DMS53 treated with DMSO at 0.1 percent for 48 hours (cell line): ENCODE data around the gene DAPK2.
A peak's percentile ranks its signal among the peaks of the same experiment; 100 is the strongest.

ENCODE experiments used
- DNase-seq: peaks from one replicate; lab custom pipeline; 2025; ENCODE audit not compliant: unreplicated experiment; lab: John Stamatoyannopoulos, UW

Gene DAPK2

DNA sequence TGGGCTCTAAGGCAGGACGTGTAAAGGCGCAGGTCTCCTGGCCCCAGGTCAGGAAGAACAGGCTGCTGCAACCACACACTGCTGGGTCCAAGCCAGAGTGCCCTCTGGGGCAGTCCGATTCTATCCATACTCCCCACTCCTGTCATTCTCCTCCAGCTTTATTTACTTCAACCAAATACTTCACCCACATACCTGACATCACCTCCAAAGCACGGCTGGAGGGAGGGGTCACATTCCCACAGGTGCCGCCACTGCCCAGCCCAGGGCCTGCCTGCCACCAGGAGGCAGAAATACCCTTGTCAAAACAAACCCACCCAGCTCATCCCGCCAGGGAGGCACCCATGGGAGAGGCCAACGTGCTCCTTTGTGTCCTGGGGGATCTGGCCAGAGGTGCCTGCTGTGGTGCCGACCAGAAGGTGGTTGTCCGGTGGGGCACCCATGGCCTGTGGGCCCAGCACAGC is 100.4 kb downstream of the DAPK2 start:
- no peak for DNase-seq

DNA sequence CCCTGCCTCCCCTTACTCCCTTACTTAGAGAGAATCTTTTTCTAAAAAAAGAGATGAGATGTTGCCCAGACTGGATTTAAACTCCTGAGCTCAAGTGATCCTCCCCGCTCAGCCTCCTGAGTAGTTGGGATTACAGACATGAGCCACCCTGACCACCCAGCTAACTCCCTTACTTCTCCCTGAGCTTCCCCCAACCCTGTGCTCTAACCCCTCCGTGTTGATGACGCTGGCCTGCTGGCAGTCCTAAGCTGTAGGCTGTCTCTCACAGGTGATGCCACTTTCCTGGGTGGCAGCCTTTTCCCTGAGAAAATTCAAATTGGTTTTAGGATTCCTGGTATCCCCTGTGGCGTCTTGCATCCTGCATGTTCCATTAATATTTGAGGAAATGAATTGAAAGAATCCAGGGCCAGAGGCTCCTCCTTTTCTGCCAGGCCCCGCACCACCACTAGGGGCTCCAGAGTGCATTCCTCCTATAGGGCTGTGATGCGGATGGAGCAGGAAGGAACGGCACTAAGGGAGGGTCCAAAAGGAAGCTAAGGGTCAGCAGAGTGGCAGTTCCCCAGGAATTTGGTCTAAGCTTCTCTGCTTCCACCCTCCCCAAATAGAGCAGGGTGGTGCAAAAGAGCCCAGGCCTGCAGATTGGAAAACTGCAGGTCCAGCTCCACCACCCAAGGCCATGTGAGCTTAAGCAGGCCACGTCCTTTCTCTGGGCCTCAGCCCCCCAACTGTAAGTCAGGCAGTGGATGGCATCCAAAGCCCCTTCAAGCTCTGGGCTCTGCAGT is 101.1 kb downstream of the DAPK2 start:
- DNase-seq: peak; percentile 29

DNA sequence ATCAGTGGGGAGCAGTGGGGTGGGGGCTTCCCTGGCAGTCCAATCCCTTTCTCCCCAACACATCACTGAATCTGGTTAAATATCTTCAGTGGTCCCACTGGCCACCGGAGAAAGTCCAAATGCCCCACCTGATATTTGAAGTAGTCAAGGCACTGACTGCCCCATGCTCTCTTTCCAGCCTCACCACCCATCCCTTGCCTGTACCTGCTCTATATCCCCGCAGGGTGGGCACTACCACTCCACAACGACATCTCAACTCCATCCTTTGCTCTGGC is 101.7 kb downstream of the DAPK2 start:
- no peak for DNase-seq

GRCh38 chr15:63943829-63944680 is 102.2 kb downstream of the DAPK2 start:
- DNase-seq: no peak

GRCh38 chr15:63942486-63943365 is 103.6 kb downstream of the DAPK2 start:
- DNase-seq: peak; percentile 53

DNA sequence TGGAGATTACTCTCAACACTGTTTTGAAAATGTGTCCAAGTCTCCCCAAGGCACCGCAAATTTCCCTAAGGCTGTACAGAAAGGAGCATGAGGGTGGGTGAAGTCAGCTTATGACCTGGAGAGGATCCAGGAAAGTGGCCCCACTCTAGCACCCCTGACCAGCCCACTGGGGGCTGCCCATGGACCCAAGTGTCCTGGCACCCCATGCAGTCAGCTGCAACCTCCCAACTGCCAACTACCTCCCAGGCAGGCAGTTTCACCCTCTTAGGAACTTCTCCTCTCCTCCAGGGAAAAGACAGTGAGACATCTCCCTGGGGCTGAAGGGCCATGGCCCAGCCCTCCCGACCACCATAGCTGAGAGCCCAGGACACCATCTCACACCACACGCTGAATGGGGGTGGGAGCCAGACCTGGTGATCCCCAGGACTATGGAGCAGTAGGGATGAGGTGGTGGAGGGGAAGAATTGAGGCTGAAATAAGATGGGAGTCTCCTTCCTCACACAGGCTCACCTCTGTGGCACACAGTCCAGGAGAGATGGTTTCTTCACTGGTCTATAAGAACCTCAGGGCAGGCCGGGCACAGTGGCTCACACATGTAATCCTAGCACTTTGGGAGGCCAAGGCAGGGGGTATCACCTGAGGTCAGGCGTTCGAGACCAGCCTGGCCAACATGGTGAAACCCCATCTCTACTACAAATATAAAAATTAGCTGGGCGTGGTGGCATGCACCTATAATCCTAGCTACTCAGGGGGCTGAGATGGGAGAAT is 104.4 kb downstream of the DAPK2 start:
- DNase-seq: no peak

DNA sequence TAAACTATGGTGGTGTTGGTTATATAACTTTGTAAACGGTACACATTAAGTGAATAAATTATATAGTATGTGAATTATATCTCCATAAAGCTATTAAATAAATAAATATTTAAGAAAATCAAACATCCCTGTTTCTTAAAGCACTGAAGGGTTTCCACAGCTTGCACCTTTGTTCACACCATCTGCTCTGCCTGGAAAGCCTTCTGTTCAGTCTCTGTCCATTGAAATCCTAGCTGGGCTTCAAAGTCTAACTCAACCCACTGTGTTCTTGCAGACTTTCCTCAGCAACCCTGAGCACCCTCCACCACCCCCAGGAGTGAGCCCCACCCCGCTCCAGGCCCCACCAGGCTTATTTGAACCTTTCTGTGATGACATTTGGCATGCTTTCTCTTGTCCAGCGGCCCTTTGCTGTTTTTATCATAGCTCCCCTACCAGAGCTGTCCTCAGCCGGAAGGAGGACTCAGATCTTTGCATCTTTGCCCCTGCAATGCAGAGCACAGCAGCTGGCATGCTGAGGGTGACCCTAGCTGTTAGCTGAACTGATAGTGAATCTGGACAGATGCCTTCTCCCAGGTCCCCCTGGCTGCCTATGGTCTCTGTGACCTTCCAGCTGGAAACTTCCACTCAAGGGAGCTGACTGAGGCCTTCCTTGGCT is 105.2 kb downstream of the DAPK2 start:
- no peak for DNase-seq

- no peak for DNase-seq
These were observed 106.7 kb downstream of the DAPK2 start for GRCh38 chr15:63939531-63940130.

- no peak for DNase-seq
These were observed 107.7 kb downstream of the DAPK2 start for GRCh38 chr15:63938486-63939061.

GRCh38 chr15:63933522-63933921 is 112.8 kb downstream of the DAPK2 start:
- no peak for DNase-seq

- DNase-seq: no peak
These were observed 114.7 kb downstream of the DAPK2 start for GRCh38 chr15:63931556-63931955.

DNA sequence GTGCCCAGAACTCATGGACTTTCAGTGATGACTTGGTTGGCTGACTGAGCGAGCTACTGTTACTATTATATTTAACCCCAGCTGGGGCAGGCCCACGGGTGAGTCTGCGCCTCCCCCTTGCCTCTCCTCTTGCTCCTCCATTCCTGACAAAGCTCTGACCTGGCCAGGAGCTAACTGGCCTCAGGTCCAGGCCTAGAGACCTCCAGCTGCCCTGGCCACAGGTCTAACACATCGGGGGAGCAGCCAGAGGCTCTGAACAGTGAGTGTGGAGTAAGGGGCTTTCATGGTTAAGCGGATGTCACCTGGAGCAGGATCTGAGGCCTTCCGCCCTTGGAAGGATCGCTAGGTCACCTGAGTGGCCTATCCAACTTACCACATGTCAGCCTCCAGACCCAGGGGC is 116.3 kb downstream of the DAPK2 start:
- no peak for DNase-seq

DNA sequence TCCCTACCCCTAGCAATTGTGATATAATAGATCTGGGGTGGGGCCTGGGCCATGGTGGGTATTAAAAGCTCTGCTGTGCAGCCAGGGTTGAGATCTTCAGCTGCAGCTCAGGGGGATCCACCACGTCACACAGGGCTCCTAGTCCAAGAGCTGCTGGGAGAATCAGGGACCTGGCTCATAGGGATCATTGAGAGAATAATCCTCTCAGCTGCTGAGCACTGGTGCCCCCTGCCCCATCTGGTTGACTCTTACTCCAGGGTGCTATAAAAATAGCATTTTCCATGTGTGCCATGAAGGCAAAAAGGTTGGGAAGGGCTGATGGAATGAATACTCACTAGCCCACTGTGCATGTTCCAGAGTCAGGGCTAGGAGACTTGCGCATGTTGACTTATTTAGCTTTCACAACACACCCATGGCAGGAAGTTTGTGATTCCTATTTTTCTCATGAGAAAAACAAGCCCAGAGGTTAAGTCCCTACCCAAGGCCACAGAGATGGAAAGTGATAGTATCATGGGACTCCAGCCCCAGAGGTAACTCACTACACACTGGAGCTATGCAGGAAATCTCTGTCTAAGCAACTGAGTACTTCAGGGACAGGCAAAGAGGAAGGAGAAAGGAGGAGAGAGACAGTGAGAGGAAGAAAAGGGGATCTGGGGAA is 118.0 kb downstream of the DAPK2 start:
- DNase-seq: no peak

DNA sequence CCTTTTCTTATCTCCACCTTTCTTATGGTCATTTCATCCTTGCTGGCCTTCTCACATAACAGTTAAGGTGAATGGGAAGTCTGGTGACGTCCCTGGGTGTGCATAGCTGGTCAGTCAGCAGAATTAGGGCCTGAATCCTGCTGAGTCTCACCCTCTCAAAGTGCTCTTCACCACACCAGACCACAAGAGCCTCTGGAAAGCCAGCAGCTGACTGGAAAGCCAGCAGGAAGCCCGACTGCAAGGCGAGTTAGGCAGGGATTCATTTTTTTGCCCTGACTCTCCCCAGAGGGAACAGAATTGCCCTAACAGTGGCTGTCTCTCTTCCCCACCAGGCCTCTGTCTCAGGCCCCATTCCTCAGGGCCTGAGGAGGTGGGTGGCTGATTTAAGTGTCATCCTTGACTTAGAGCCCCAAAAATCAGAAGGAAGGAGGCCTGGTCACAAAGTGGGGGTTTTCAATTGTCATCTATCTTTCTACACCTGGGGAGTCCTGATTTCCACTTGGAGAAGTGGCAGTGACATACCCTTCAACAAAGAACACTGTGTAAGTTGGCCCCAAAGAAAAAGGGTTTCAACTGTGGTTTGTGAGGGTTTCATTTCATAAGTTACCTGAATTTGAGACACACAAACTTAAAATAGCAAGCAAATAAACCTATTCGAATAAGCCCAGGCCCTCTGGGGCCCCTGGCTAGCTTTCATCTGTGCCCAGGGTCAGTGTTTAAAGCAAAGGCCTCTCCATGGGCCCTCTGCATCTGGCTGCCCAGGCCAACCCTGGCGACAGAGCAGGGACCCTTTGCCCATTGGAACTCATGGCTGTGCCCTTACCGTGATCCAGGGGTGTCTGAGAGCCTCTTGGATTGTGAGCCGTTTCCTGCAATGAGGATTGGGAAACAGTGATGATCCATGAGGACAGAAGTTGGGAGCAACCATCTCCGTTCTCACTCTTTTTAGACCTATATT is 122.0 kb downstream of the DAPK2 start:
- no peak for DNase-seq

GRCh38 chr15:63922916-63923315 is 123.4 kb downstream of the DAPK2 start:
- DNase-seq: no peak

DNA sequence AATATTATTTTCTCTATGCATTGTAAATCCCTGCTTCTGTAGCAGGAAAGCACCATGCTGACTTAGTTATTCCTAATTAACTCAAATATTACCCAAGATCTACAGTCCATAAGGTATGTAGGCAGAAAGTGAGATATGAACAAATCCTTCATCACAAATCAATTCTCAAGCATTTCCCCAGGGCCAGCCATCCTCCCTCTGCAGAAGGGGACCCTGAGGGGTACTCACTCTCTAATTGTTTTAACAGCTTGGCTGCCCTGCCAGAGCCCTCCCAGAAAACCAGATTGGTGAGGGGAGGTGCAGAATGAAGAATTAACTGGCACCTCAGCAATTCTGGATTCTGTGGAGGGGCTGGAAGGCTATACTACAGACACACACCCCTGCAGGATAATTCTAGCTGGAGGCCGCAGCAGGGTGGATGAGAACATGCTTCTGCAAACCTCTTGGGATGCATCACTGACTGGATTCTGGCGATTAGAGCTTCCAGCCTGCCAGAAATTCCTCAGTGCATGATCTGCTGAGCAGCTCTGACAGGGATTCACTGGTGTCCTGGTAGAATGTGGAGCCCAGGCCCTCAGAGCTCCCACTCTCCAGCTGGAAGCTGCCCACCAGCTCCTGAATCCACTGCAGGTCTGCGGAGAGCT is 123.9 kb downstream of the DAPK2 start:
- DNase-seq: no peak

DNA sequence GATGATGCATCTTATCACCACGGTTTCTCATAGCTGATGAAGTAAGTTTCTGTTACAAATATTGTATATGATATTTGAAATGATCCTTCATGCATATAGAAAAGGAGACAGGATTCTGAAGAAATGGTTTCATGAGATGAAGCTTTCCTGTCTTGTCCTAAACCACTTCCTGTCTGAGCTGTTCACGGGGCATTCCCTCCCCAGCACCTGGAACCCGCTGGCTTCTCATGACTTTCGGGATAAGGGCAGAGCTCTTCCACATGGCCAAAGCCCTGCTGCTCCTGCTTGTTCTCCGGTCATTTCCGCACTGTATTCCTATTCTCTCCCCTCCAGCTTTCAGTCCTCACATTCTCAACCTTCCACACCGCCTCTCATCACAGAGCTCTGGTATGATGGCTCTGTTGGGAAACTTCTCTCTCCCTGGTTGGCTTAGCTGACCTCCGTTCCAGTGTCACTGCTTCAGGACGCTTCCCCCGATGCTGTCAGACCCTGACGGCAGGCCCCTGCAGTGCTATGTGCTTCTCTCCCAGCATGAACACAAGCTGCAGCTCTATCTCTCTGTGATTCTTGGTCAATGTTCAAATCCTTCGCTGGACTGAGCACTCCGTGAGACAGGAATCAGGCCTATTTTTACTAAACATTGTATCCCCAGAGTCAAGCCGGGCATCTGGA is 125.6 kb downstream of the DAPK2 start:
- no peak for DNase-seq
